CD4-positive, alpha-beta memory T cell (primary cell): Measurements from ENCODE around the gene FAM83G. TPM values are rescaled to one million over a fixed set of nuclear protein-coding genes. Genes with fewer than 3 reads are reported as not detected.

Source experiments
- CTCF ChIA-PET: fragments of 350-600 bp; sonication (Branson Sonifier 250); formaldehyde crosslinking; loops from one replicate; lab custom pipeline; 2021; ENCODE audit warnings: inconsistent platforms; ENCODE audit not compliant: partially characterized antibody; lab: Charles Lee
- POLR2A ChIA-PET: fragments of 350-600 bp; sonication (Branson Sonifier 250); formaldehyde crosslinking; loops from one replicate; lab custom pipeline; 2021; ENCODE audit not compliant: partially characterized antibody; lab: Charles Lee
- DNase-seq, 5 donors: peaks; one replicate each; pipeline versions ENCODE4 v3.0.0 to v3.0.0-alpha.2; 2020 to 2022; ENCODE audit warnings: mixed read lengths in 1 of 5
- H3K27ac ChIP-seq: one replicate; pipeline ENCODE4 v1.7.0; 2013; ENCODE audit warnings: low read depth, low read length
- H3K27me3 ChIP-seq: 2 replicates; pipeline ENCODE4 v1.7.0; 2013; ENCODE audit warnings: mild to moderate bottlenecking, low read length, moderate library complexity; ENCODE audit not compliant: insufficient read depth
- H3K36me3 ChIP-seq: 2 replicates; pipeline ENCODE4 v1.7.0; 2013; ENCODE audit warnings: mild to moderate bottlenecking, low read length, moderate library complexity; ENCODE audit not compliant: insufficient read depth
- H3K4me1 ChIP-seq: 2 replicates; pipeline ENCODE4 v1.7.0; 2013; ENCODE audit warnings: mild to moderate bottlenecking, low read length, moderate library complexity; ENCODE audit not compliant: insufficient read depth
- H3K4me3 ChIP-seq, 2 donors: one replicate each; pipeline ENCODE4 v1.7.0; 2013; ENCODE audit warnings: low read length in 2 of 2, mild to moderate bottlenecking in 1 of 2
- H3K9me3 ChIP-seq, 2 donors: one replicate each; pipeline ENCODE4 v1.7.0; 2013; ENCODE audit warnings: low read length in 2 of 2, control low read depth in 1 of 2; ENCODE audit not compliant: control insufficient read depth in 1 of 2
- H3K27ac Mint-ChIP-seq, 7 donors: one replicate each; pipeline ENCODE4 v1.8.0; 2020 to 2021; ENCODE audit warnings: mixed read lengths in 7 of 7, mild to moderate bottlenecking in 6 of 7, inconsistent platforms in 3 of 7, moderate library complexity in 3 of 7
- H3K27me3 Mint-ChIP-seq, 2 donors: one replicate each; pipeline ENCODE4 v1.8.0; 2020 to 2021; ENCODE audit warnings: mixed read lengths in 2 of 2
- H3K36me3 Mint-ChIP-seq, 2 donors: one replicate each; pipeline ENCODE4 v1.8.0; 2020 to 2021; ENCODE audit warnings: mixed read lengths in 2 of 2, inconsistent platforms in 1 of 2, mild to moderate bottlenecking in 1 of 2
- H3K4me1 Mint-ChIP-seq, 4 donors: one replicate each; pipeline ENCODE4 v1.8.0; 2020 to 2021; ENCODE audit warnings: mixed read lengths in 4 of 4, mild to moderate bottlenecking in 1 of 4
- H3K4me3 Mint-ChIP-seq, 8 donors: one replicate each; pipeline ENCODE4 v1.8.0; 2020 to 2021; ENCODE audit warnings: mixed read lengths in 8 of 8, mild to moderate bottlenecking in 7 of 8, moderate library complexity in 6 of 8, inconsistent platforms in 3 of 8
- H3K9me3 Mint-ChIP-seq, 8 donors: one replicate each; pipeline ENCODE4 v1.8.0; 2020 to 2021; ENCODE audit warnings: mixed read lengths in 8 of 8, mild to moderate bottlenecking in 5 of 8, inconsistent platforms in 3 of 8, moderate library complexity in 1 of 8
- intact Hi-C: fragments of 100-400 bp; cut with micrococcal nuclease; formaldehyde crosslinking; loops from one replicate; pipeline ENCODE4 v1.15.1; 2023
- polyA plus RNA-seq, 2 donors: library from polyadenylated mRNA; unstranded; fragments of 300-500 nt; fragmentation: Illumina TruSeq; gene quantifications; one replicate each; pipeline ENCODE4 v1.2.3, GENCODE V29; 2021
- total RNA-seq, 2 experiments: library from RNA; stranded (reverse); gene quantifications; one replicate each; pipeline ENCODE4 v1.2.3, GENCODE V29; 2021

The FAM83G gene
- total and polyA plus RNA-seq, 4 experiments from 2014 or later, result 1.6 to 15.1 (median 10.3) TPM

GRCh38 chr17:18968945-18969887 is 35.3 kb downstream of the FAM83G start:
- intact Hi-C loops, result no loop called here
- H3K36me3 ChIP-seq, result no peaks in the 10 kb centered on the region
- H3K4me1 Mint-ChIP-seq, result peaks cover 5 to 14% (median 12%) of the 10 kb centered on the region in 4 donors
- no peaks in the 10 kb centered on the region for H3K27me3 Mint-ChIP-seq
- H3K27ac ChIP-seq, result no peak overlapping the region
- no peak overlapping the region for H3K4me3 ChIP-seq
- peak overlapping the region in 1 of 7 donors; percentile 41 for H3K27ac Mint-ChIP-seq
- no peak for DNase-seq
- no peaks in the 10 kb centered on the region for H3K27me3 ChIP-seq
- peaks cover 4% of the 10 kb centered on the region for H3K4me1 ChIP-seq
- no peaks in the 10 kb centered on the region for H3K9me3 ChIP-seq
- peaks cover 3 to 5% of the 10 kb centered on the region in 2 donors for H3K36me3 Mint-ChIP-seq
- ChIA-PET POLR2A (no interaction called here), CTCF (interaction anchor here (2.3 kb wide), 1 partner anchor 8 kb away, joined by 12 read pairs; no protein-coding TSS in a partner anchor)
- no peak overlapping the region for H3K4me3 Mint-ChIP-seq
- H3K9me3 Mint-ChIP-seq, result no peaks in the 10 kb centered on the region

- H3K4me3 Mint-ChIP-seq, result no peak overlapping the region
- ChIA-PET POLR2A (no interaction called here), CTCF (interaction anchor here (2.3 kb wide), 1 partner anchor 8 kb away, joined by 12 read pairs; no protein-coding TSS in a partner anchor)
- H3K36me3 ChIP-seq, result no peaks in the 10 kb centered on the region
- peaks cover 5 to 14% (median 12%) of the 10 kb centered on the region in 4 donors for H3K4me1 Mint-ChIP-seq
- H3K27me3 Mint-ChIP-seq, result no peaks in the 10 kb centered on the region
- peaks cover 4% of the 10 kb centered on the region for H3K4me1 ChIP-seq
- H3K27ac Mint-ChIP-seq, result peak overlapping the region in 3 of 7 donors; percentile 10 to 75 (median 13)
- no peaks in the 10 kb centered on the region for H3K9me3 ChIP-seq
- DNase-seq, result no peak
- H3K36me3 Mint-ChIP-seq, result peaks cover 3% of the 10 kb centered on the region in 2 donors
- H3K9me3 Mint-ChIP-seq, result no peaks in the 10 kb centered on the region
- intact Hi-C loops, result no loop called here
- no peak overlapping the region for H3K27ac ChIP-seq
- H3K27me3 ChIP-seq, result no peaks in the 10 kb centered on the region
- no peak overlapping the region for H3K4me3 ChIP-seq
These were observed 36.2 kb downstream of the FAM83G start for GRCh38 chr17:18968345-18968744.

- no peaks in the 10 kb centered on the region for H3K27me3 ChIP-seq
- no peaks in the 10 kb centered on the region for H3K36me3 ChIP-seq
- H3K9me3 Mint-ChIP-seq, result no peaks in the 10 kb centered on the region
- ChIA-PET CTCF (no interaction called here), POLR2A (no interaction called here)
- H3K4me3 ChIP-seq, result no peak overlapping the region
- H3K4me1 Mint-ChIP-seq, result peaks cover 5 to 14% (median 12%) of the 10 kb centered on the region in 4 donors
- H3K36me3 Mint-ChIP-seq, result peaks cover 3% of the 10 kb centered on the region in 2 donors
- H3K27ac Mint-ChIP-seq, result peak overlapping the region in 2 of 7 donors; percentile 37 to 68
- no peak for DNase-seq
- H3K9me3 ChIP-seq, result no peaks in the 10 kb centered on the region
- peaks cover 4% of the 10 kb centered on the region for H3K4me1 ChIP-seq
- no peak overlapping the region for H3K4me3 Mint-ChIP-seq
- intact Hi-C loops, result no loop called here
- H3K27me3 Mint-ChIP-seq, result no peaks in the 10 kb centered on the region
- no peak overlapping the region for H3K27ac ChIP-seq
These were observed 36.6 kb downstream of the FAM83G start for GRCh38 chr17:18967916-18968315.

- Histone ChIP-seq H3K36me3 (no peaks in the 10 kb centered on the region), H3K9me3 (no peaks in the 10 kb centered on the region), H3K4me1 (peaks cover 4% of the 10 kb centered on the region), H3K27me3 (no peaks in the 10 kb centered on the region), H3K27ac (no peak overlapping the region), H3K4me3 (no peak overlapping the region)
- no peak for DNase-seq
- intact Hi-C loops, result no loop called here
- no peaks in the 10 kb centered on the region for H3K9me3 Mint-ChIP-seq
- ChIA-PET CTCF (interaction anchor here (1.2 kb wide), 1 partner anchor 11 kb away, joined by 4 read pairs; no protein-coding TSS in a partner anchor), POLR2A (no interaction called here)
- H3K27ac Mint-ChIP-seq, result peak overlapping the region in 3 of 7 donors; percentile 7 to 52 (median 27)
- H3K4me3 Mint-ChIP-seq, result no peak overlapping the region
- peaks cover 5 to 18% (median 12%) of the 10 kb centered on the region in 4 donors for H3K4me1 Mint-ChIP-seq
- peaks cover 3% of the 10 kb centered on the region in 2 donors for H3K36me3 Mint-ChIP-seq
- no peaks in the 10 kb centered on the region for H3K27me3 Mint-ChIP-seq
These were observed 37.5 kb downstream of the FAM83G start for GRCh38 chr17:18966831-18967624.

- ChIA-PET POLR2A (no interaction called here), CTCF (interaction anchor here (1.2 kb wide), 1 partner anchor 10 kb away, joined by 4 read pairs; no protein-coding TSS in a partner anchor)
- Mint-ChIP-seq H3K9me3 (no peaks in the 10 kb centered on the region), H3K27me3 (no peaks in the 10 kb centered on the region), H3K4me3 (no peak overlapping the region), H3K27ac (peak overlapping the region in 4 of 7 donors; percentile 30 to 84 (median 77)), H3K36me3 (peaks cover 3% of the 10 kb centered on the region in 2 donors), H3K4me1 (peaks cover 9 to 30% (median 15%) of the 10 kb centered on the region in 4 donors)
- H3K4me1 ChIP-seq, result peaks cover 14% of the 10 kb centered on the region
- intact Hi-C loops, result no loop called here
- DNase-seq, result no peak
- H3K36me3 ChIP-seq, result no peaks in the 10 kb centered on the region
- H3K27me3 ChIP-seq, result no peaks in the 10 kb centered on the region
- H3K9me3 ChIP-seq, result no peaks in the 10 kb centered on the region
- no peak overlapping the region for H3K27ac ChIP-seq
- H3K4me3 ChIP-seq, result no peak overlapping the region
These were observed 38.9 kb downstream of the FAM83G start for GRCh38 chr17:18965530-18966236.

GRCh38 chr17:18964550-18964949 is 40.0 kb downstream of the FAM83G start:
- DNase-seq, result no peak
- H3K4me3 ChIP-seq, result no peak overlapping the region
- no peaks in the 10 kb centered on the region for H3K36me3 ChIP-seq

More at GRCh38 chr17:18964550-18964949, 40.0 kb downstream of the FAM83G start:
- Mint-ChIP-seq H3K9me3 (no peaks in the 10 kb centered on the region), H3K27ac (peak overlapping the region in 1 of 7 donors; percentile 31), H3K36me3 (no peaks in the 10 kb centered on the region), H3K4me3 (no peak overlapping the region), H3K4me1 (peaks cover 8 to 29% (median 11%) of the 10 kb centered on the region in 4 donors), H3K27me3 (no peaks in the 10 kb centered on the region)
- ChIA-PET POLR2A (no interaction called here), CTCF (interaction anchor here (0.6 kb wide), 1 partner anchor 146 kb away, joined by 3 read pairs; no protein-coding TSS in a partner anchor)
- no peaks in the 10 kb centered on the region for H3K27me3 ChIP-seq
- H3K9me3 ChIP-seq, result no peaks in the 10 kb centered on the region
- H3K27ac ChIP-seq, result no peak overlapping the region
- intact Hi-C loops, result no loop called here
- peaks cover 12% of the 10 kb centered on the region for H3K4me1 ChIP-seq
